D721Med (cell line): Measurements from ENCODE around the gene NFKBIL1.

Source experiments
- DNase-seq: peaks from one replicate; pipeline ENCODE4 v3.0.0; 2011; ENCODE audit warnings: low spot score; ENCODE audit not compliant: insufficient read length
- FAIRE-seq: peaks from 2 replicates; lab custom pipeline; 2011; peaks lifted over from hg19 to GRCh38; lab: Jason Lieb, UNC
- TF ChIP-seq, protein P1 (sequence below): IDR thresholded peaks from 2 replicates; pipeline ENCODE4 v1.5.1; 2012; ENCODE audit warnings: mild to moderate bottlenecking, control low read depth; ENCODE audit not compliant: insufficient read depth; ENCODE audit errors: missing control alignments

NFKBIL1 gene

DNA sequence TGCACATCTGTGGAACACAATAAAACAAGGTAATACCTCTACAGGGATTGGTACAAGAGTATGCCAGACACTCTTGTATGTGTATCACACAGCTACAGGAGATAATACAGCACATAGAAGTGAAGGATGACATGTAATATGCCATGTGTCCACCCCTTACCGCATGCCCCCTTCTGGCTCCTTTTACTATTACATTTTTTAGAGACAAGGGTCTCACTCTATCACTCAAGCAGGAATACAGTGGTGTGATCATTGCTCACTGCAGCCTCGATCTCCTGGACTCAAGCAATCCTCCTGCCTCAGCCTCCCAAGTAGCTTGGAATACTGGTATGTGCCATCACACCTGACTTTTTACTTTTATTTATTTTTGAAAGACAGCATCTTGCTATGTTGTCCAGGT is 49.6 kb downstream of the NFKBIL1 start:
- FAIRE-seq, result no peak
- TF ChIP-seq, protein P1, sequence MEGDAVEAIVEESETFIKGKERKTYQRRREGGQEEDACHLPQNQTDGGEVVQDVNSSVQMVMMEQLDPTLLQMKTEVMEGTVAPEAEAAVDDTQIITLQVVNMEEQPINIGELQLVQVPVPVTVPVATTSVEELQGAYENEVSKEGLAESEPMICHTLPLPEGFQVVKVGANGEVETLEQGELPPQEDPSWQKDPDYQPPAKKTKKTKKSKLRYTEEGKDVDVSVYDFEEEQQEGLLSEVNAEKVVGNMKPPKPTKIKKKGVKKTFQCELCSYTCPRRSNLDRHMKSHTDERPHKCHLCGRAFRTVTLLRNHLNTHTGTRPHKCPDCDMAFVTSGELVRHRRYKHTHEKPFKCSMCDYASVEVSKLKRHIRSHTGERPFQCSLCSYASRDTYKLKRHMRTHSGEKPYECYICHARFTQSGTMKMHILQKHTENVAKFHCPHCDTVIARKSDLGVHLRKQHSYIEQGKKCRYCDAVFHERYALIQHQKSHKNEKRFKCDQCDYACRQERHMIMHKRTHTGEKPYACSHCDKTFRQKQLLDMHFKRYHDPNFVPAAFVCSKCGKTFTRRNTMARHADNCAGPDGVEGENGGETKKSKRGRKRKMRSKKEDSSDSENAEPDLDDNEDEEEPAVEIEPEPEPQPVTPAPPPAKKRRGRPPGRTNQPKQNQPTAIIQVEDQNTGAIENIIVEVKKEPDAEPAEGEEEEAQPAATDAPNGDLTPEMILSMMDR, result peak; percentile 45
- DNase-seq, result no peak

GRCh38 chr6:31607317-31607716 is 59.9 kb downstream of the NFKBIL1 start:
- no peak for DNase-seq
- TF ChIP-seq, protein P1, result no peak
- no peak for FAIRE-seq
